CD4-positive, alpha-beta T cell treated with Interleukin-2 at 100 ng/mL for 4 hours (primary cell): ENCODE data around the gene ABO.
"Not testable (repeated sequence)": the region's sequence is repeated elsewhere in the genome, so short reads cannot be mapped to it uniquely, and the experiment has no call there.

Experiments
- DNase-seq: peaks from one replicate; pipeline ENCODE4 v3.0.0-alpha.2; 2020; ENCODE audit warnings: low spot score

Gene ABO

GRCh38 chr9:133290751-133291302, 15.8 kb upstream of the ABO start:
- DNase-seq, result no peak

DNA sequence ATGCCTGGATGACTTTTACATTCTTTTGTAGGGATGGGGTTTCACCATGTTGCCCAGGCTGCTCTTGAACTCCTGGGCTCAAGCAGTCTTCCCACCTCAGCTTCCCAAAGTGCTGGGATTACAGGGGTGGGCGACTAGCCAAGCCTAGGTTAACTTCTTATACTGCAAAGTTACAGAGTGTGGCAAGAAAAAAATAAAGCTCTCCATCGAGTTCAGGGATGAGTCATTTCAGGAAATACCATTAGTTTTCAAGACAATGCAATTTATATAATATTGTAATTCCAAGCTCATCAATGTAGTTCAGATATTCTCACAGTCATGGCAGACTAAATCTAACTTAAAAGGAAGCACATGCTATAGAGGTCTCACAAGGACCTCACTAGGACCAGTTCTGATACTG, 11.5 kb upstream of the ABO start:
- DNase-seq, result no peak

DNA sequence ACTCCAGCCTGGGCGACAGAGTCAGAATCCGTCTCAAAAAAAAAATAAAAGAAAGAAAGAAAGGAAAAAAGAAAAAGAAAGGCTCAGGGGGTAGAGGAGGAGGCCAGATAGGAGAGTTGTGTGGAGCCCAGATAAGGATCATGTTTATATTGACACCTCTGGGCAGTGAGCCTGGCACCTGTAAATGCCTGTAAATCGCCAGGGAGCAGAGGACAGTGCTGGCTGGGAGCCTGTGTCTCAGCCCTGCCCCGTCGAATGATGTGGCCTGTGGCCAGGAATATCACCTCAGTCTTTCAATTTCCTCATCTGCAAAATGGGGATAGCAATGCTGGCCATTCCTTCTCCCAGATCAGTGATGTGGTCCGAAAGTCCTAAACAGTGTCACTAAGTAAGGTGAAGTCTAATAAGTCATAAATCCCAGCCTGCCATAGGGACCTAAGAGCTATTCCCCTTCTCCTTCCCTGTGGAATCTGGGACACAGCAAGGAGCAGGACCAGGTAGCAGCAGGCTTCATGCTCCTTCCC, 10.3 kb upstream of the ABO start:
- no peak for DNase-seq

DNA sequence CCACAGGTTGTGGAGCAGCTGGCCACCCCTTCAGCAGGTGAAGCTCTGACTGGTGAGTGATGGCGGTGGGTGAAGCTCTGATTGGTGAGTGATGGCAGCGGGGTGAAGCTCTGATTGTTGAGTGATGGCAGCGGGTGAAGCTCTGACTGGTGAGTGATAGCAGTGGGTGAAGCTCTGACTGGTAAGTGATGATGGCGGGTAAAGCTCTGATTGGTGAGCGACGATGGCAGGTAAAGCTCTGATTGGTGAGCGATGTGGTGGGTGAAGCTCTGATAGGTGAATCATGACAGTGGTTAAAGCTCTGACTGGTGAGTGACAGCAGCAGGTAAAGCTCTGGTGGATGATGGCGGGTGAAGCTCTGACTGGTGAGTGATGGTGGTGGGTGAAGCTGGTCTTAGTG, 9.4 kb upstream of the ABO start:
- no peak for DNase-seq

GRCh38 chr9:133283255-133284032, 8.4 kb upstream of the ABO start:
- not testable (repeated sequence) for DNase-seq

GRCh38 chr9:133282464-133283238, 7.7 kb upstream of the ABO start:
- no peak for DNase-seq

DNA sequence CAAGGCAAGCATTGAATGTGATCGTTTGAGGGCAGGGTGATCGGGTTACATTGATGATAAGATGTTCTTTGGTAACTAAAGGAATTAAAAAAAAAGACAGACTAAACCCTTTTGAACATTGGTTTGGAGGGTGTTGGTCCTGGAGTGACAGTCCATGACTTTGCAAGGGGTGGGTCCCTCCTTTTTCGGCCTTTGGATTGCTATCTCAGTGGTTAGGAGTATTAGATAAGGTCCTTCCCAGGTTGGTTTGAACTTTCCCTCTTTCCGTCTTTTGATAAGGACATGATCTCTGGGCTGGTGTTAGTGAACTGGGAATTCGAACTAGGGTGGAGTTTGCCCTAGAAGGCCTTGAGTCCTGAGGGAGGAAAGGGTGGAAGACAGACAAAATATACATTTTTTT, 5.4 kb upstream of the ABO start:
- DNase-seq, result no peak

GRCh38 chr9:133278161-133279114, 3.4 kb upstream of the ABO start:
- no peak for DNase-seq

- DNase-seq, result no peak
Observed at GRCh38 chr9:133277467-133277866, 2.5 kb upstream of the ABO start.

DNA sequence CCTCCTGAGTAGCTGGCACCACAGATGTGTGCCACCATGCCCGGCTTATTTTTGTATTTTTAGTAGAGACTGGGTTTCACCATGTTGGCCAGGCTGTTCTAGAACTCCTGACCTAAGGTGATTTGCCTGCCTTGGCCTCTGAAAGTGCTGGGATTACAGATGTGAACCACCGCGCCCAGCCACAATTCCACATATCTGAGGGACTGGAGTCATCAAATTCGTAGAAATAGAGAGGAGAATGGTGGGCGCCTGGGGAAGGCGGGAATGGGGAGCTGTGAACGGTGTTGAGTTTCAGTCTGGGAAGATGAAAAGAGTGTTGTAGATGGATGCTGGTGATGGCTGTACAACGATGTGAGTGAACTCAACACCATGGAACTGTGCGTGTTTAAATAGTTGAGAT, 1.9 kb upstream of the ABO start:
- no peak for DNase-seq

GRCh38 chr9:133276001-133276884, 1.2 kb upstream of the ABO start:
- no peak for DNase-seq

GRCh38 chr9:133274236-133275104, 531 bp downstream of the ABO start:
- no peak for DNase-seq

GRCh38 chr9:133273819-133274218, 1.2 kb downstream of the ABO start:
- DNase-seq, result no peak

- DNase-seq, result no peak
Observed at GRCh38 chr9:133273098-133273497, 1.9 kb downstream of the ABO start.

DNA sequence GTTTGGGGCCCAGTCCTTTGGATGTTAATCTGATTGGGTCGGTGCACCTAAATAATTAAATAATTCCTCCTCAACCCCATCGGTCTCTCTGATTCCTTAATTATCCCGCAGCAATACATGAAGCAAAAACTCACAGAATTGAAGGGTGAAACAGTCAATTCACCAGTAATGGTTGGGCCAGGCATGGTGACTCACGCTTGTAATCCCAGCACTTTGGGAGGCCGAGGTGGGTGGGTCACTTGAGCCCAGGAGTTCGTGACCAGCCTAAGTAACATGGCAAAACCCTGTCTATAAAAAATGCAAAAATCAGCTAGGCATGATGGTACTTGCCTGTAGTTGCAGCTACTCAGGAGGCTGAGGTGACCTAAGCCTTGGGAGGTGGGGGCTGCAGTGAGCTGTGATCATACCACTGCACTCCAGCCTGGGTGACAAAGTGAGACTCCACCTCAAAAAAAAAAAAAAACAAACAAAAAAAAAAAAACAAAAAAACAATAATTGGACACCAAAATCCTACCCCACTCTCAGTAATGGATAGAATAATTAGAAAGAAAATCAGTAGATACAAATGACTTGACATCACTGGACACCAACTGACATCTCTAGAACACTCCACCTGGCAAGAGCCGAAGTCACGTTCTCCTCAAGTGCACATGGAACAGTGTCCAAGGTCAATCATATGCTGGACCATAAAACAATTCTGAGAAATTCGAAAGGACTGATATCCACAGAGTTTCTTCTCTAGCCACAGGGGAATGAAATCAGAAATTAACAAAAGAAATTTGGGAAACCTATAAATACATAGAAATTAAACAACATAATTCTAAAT, 5.3 kb downstream of the ABO start:
- no peak for DNase-seq

DNA sequence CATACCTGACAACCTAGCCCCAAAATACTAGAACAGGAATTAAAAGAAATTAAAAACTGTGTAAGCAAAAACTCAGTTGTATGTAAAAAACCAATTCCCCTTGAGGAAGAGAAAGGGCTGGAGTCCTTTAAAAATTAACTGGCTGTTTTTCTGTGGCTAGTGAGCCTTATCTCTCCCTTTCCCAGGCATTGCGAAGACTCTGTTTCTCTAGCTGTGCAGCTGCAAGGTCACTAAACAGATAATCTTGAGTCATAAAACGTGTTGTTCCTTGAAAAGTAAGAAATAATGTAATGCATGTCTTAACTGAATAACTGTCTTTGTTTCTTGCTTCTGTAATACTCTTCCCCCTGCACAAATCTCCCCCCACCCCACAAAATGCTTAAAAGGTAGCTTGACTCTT, 5.9 kb downstream of the ABO start:
- DNase-seq, result not testable (repeated sequence)

DNA sequence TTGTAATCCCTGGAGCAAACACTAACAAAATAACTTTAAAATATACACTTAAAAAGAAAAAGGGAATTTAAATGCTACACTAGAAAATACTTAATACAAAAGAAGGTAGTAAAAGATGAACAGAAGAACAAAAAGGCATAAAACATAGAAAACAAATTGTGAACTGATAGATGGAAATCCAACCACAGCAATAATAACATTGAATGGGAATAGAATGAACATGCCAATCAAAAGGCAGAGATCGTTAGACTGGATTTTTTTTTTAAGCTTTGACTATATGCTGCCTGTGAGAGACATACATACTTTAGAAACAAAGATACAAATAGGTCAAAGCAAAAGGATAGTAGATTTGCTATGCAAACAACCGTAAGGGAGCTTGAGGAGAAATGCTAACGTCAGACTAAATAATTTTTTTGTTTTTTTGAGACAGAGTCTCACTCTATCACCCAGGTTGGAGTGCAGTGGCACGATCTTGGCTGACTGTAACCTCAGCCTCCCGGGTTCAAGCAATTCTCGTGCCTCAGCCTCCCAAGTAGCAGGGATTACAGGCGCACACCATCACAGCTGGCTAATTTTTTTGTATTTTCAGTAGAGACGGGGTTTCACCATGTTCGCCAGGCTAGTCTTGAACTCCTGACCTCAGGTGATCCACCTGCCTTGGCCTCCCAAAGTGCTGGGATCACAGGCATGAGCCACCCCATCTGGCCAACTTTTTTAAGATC, 6.5 kb downstream of the ABO start:
- no peak for DNase-seq

DNA sequence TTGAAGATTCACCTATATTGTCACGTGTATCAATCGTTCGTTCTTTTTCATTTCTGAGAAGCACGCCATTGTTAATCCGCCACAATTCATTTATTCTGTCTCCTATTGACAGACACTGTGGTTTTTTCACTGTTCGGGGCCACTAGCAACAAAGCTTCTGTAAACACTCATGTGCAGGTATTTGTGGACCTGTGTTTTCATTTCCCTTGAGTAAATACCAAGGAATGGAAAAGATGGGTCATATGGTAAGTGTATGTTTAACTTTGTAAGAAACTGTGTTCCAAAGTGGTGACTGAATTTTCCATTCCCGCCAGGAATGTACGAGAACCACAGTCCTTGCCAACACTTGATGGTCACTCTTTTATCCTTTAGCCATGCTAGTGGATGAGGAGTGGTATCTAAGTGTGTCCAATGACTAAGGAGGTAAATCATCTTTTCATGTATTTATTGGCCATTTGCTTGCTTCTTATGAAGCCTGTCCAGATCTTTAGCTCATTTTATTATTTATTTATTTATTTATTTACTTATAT, 10.7 kb downstream of the ABO start:
- DNase-seq, result no peak
